Endodermal cell (in vitro differentiated cells): ENCODE measurements around the gene SLC34A3. TPM values are rescaled to one million over a fixed set of nuclear protein-coding genes. Genes with fewer than 3 reads are reported as not detected.
A peak's percentile ranks its signal among the peaks of the same experiment; 100 is the strongest.

Experiments used
- DNase-seq: peaks from one replicate; pipeline ENCODE4 v3.0.0-alpha.2; 2017
- H3K27ac ChIP-seq: 2 replicates; pipeline ENCODE4 v1.5.1; 2013; ENCODE audit warnings: mild to moderate bottlenecking, low read depth, low read length, moderate library complexity
- H3K27me3 ChIP-seq: 2 replicates; pipeline ENCODE4 v1.6.1; 2013; ENCODE audit warnings: mild to moderate bottlenecking, low read length, moderate library complexity; ENCODE audit not compliant: insufficient read depth, control insufficient read depth, poor library complexity, severe bottlenecking
- H3K36me3 ChIP-seq: 2 replicates; pipeline ENCODE4 v1.7.0; 2013; ENCODE audit warnings: mild to moderate bottlenecking, low read length, moderate library complexity; ENCODE audit not compliant: control insufficient read depth, insufficient read depth
- H3K4me1 ChIP-seq: one replicate; pipeline ENCODE4 v1.7.0; 2013; ENCODE audit warnings: low read length; ENCODE audit not compliant: control insufficient read depth, insufficient read depth
- H3K4me3 ChIP-seq: 2 replicates; pipeline ENCODE4 v1.5.1; 2013; ENCODE audit warnings: mild to moderate bottlenecking, low read length, moderate library complexity
- H3K9ac ChIP-seq: 2 replicates; pipeline ENCODE4 v1.6.1; 2013; ENCODE audit warnings: mild to moderate bottlenecking, low read length, moderate library complexity; ENCODE audit not compliant: poor library complexity, severe bottlenecking; ENCODE audit errors: extremely low read depth
- H3K9me3 ChIP-seq: 2 replicates; pipeline ENCODE4 v1.6.1; 2013; ENCODE audit warnings: mild to moderate bottlenecking, low read length, moderate library complexity; ENCODE audit not compliant: control insufficient read depth
- H3K27ac Mint-ChIP-seq: 2 replicates; pipeline ENCODE4 v1.8.0; 2020; ENCODE audit warnings: mixed read lengths
- H3K27me3 Mint-ChIP-seq: 2 replicates; pipeline ENCODE4 v1.8.0; 2021; ENCODE audit warnings: mild to moderate bottlenecking, mixed read lengths; ENCODE audit not compliant: insufficient read depth
- H3K36me3 Mint-ChIP-seq: 2 replicates; pipeline ENCODE4 v1.8.0; 2020; ENCODE audit warnings: low read depth, mixed read lengths
- H3K4me1 Mint-ChIP-seq: 2 replicates; pipeline ENCODE4 v1.8.0; 2020; ENCODE audit warnings: mixed read lengths
- H3K4me3 Mint-ChIP-seq: 2 replicates; pipeline ENCODE4 v1.8.0; 2020; ENCODE audit warnings: mild to moderate bottlenecking, moderate library complexity, mixed read lengths
- H3K9me3 Mint-ChIP-seq: 2 replicates; pipeline ENCODE4 v1.8.0; 2020; ENCODE audit warnings: mild to moderate bottlenecking, mixed read lengths
- CTCF ChIP-seq: fragments of 200-600 bp; sonication (generic); conservative IDR thresholded peaks from 2 replicates; pipeline ENCODE4 v1.5.0; 2021; ENCODE audit warnings: antibody characterized with exemption, mild to moderate bottlenecking
- WGBS, 2 experiments: methylation state at CpG; one replicate each; pipeline versions ENCODE4 v1.1.5 to v1.1.7; 2013; ENCODE audit warnings: missing lambda C conversion rate in 2 of 2, mixed read lengths in 1 of 2; ENCODE audit not compliant: insufficient coverage in 1 of 2, insufficient read length in 1 of 2; 5-methylcytosine and 5-hydroxymethylcytosine counted together
- total RNA-seq, 2 donors: library from RNA; stranded (reverse); fragmentation: NEBNext Ultra II Directional in 1 of 2; extraction: Animal tissue kit (Norgen Biotek cat#: 25700) in 1 of 2; gene quantifications; 2 replicates in 1 of 2; 3 replicates in 1 of 2; pipeline ENCODE4 v1.2.1, GENCODE V29; 2021

The SLC34A3 gene
- total RNA-seq, 2 donors from 2014 or later, result 0.15 TPM; not detected in 1

- Mint-ChIP-seq H3K4me1 (peaks cover 15% of the 10 kb centered on the region), H3K4me3 (peak overlapping the region; percentile 19), H3K27me3 (no peaks in the 10 kb centered on the region), H3K27ac (no peak overlapping the region), H3K36me3 (peaks cover 7% of the 10 kb centered on the region), H3K9me3 (no peaks in the 10 kb centered on the region)
- Histone ChIP-seq H3K27ac (no peak overlapping the region), H3K36me3 (peaks cover 8% of the 10 kb centered on the region), H3K4me1 (peaks cover 23% of the 10 kb centered on the region), H3K27me3 (no peaks in the 10 kb centered on the region), H3K4me3 (no peak overlapping the region), H3K9me3 (no peaks in the 10 kb centered on the region), H3K9ac (no peak overlapping the region)
- no peak for DNase-seq
- TF ChIP-seq CTCF, result no peak
- WGBS, 2 experiments, result 95 to 97% methylated on average over 26 to 30 of the region's 30 CpGs
These were observed 12.4 kb upstream of the SLC34A3 start for GRCh38 chr9:137218212-137218753.

GRCh38 chr9:137218754-137219271 is 11.9 kb upstream of the SLC34A3 start:
- no peaks in the 10 kb centered on the region for H3K9me3 ChIP-seq
- no peak overlapping the region for H3K27ac ChIP-seq
- peak overlapping the region; percentile 19 for H3K4me3 Mint-ChIP-seq
- H3K9me3 Mint-ChIP-seq, result no peaks in the 10 kb centered on the region
- peaks cover 7% of the 10 kb centered on the region for H3K36me3 Mint-ChIP-seq
- H3K4me1 Mint-ChIP-seq, result peaks cover 15% of the 10 kb centered on the region
- peak; percentile 81 for DNase-seq
- peak overlapping the region; percentile 30 for H3K9ac ChIP-seq
- WGBS, 2 experiments, result 51 to 58% methylated on average over 6 to 12 of the region's 12 CpGs
- TF ChIP-seq CTCF, result no peak
- no peak overlapping the region for H3K4me3 ChIP-seq
- H3K27ac Mint-ChIP-seq, result peak overlapping the region; percentile 76
- peaks cover 8% of the 10 kb centered on the region for H3K36me3 ChIP-seq
- no peaks in the 10 kb centered on the region for H3K27me3 Mint-ChIP-seq
- no peaks in the 10 kb centered on the region for H3K27me3 ChIP-seq
- H3K4me1 ChIP-seq, result peaks cover 23% of the 10 kb centered on the region

- Histone ChIP-seq H3K36me3 (peaks cover 1% of the 10 kb centered on the region), H3K27ac (no peak overlapping the region), H3K4me1 (peaks cover 23% of the 10 kb centered on the region), H3K9ac (no peak overlapping the region), H3K9me3 (no peaks in the 10 kb centered on the region), H3K27me3 (no peaks in the 10 kb centered on the region), H3K4me3 (no peak overlapping the region)
- H3K27me3 Mint-ChIP-seq, result no peaks in the 10 kb centered on the region
- peak overlapping the region; percentile 48 for H3K27ac Mint-ChIP-seq
- TF ChIP-seq CTCF, result no peak
- WGBS, 2 experiments, result 93 to 97% methylated on average over 8 to 10 of the region's 10 CpGs
- peaks cover 15% of the 10 kb centered on the region for H3K4me1 Mint-ChIP-seq
- H3K9me3 Mint-ChIP-seq, result no peaks in the 10 kb centered on the region
- no peak for DNase-seq
- H3K36me3 Mint-ChIP-seq, result peaks cover 7% of the 10 kb centered on the region
- H3K4me3 Mint-ChIP-seq, result peak overlapping the region; percentile 19
These were observed 10.9 kb upstream of the SLC34A3 start for GRCh38 chr9:137219757-137220316.
